Left lobe of liver (tissue), 2 donors: Measurements from ENCODE around the gene ASB13. TPM values are rescaled to one million over a fixed set of nuclear protein-coding genes. Genes with fewer than 3 reads are reported as not detected.
A peak's percentile ranks its signal among the peaks of the same experiment; 100 is the strongest.

Source experiments
- ATAC-seq: fragments of 200-7000 bp; cut with Tn5 transposase; one replicate; pipeline ENCODE4 v1.9.1; 2020; ENCODE audit warnings: mild to moderate bottlenecking, moderate library complexity
- DNase-seq: peaks from one replicate; pipeline ENCODE4 v3.0.0-alpha.2; 2020; ENCODE audit warnings: low spot score
- total RNA-seq: library from RNA; stranded (reverse); gene quantifications from one replicate; pipeline ENCODE4 v1.2.1, GENCODE V29; 2021
- donor health status: DM: no; HTN: no; CAD: no; lungs with moderate emphysema.
- donor health status: DM: no; HTN: yes; CAD: no.

Gene ASB13
- total RNA-seq, 1 donor from 2014 or later: 128 TPM

DNA sequence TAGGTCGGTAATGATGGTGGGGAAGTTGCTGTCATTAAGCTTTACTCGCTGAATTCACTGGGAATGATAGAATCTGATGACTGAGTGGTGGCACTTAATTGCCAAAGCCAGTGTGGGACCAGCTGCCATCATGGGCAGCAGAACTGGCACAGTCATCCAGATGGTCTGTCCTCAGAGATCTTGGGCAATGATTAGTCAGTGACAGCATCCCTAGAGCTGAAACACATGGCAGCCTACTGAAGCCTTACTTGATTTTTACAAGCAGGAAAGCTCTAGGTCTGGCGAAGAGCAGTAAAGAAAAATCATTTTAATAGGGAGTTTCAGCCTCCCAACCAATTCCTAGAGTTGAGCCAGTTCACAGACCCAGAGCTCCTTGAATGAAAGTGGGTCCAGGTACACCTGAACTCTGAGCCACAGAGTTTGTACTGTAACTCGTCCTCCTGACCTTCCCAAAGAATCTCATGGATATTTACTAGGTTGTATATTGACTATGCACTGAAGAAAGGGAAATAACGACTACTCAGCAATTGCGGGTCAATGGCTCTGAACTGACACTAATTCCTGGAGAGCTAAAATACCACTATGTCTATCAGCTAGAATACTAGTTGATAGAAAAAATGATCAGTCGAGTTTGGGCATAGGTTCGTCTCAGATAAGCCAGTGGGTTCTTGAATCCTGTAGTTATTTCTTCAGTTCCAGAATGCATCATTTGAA is 4.4 kb upstream of the ASB13 start:
- DNase-seq (no peak), ATAC-seq (no peak)

- no peak for DNase-seq
- no peak for ATAC-seq
Observed at GRCh38 chr10:5669604-5670003, 3.2 kb upstream of the ASB13 start.

- ATAC-seq (no peak), DNase-seq (no peak)
Observed at GRCh38 chr10:5668429-5668828, 2.0 kb upstream of the ASB13 start.

- ATAC-seq: no peak
- DNase-seq: no peak
Observed at GRCh38 chr10:5666841-5667630, 641 bp upstream of the ASB13 start.

DNA sequence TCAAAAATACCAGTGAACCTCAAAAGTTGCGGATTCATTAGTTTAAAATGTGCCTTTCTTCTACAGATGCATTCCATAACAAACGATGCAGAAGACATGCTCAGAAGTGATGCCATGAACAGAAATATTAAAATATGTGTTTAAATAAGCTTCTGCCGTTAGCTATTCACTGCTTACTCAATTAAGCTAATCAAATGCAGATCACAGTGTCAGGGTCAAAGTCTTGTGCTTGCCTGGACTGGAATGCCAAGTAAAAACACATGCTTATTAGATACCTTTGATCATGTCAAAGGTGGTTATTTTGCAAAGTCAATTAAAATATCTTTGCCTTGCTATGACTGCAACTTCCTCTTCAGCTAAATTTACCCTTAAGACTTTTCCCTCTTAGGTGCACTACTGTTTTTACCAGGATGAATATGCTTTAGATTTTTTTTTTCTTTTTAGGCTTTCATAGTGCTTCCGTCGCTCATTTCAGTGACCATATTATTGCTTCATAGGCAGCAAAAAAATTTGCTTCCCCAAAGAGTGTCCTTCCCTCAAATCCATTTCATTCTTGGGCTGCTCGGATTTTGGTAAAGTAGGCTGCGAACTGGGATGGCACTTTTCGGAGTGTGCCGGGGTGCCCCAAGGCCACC is 905 bp downstream of the ASB13 start:
- DNase-seq (no peak), ATAC-seq (peak; percentile 49)

DNA sequence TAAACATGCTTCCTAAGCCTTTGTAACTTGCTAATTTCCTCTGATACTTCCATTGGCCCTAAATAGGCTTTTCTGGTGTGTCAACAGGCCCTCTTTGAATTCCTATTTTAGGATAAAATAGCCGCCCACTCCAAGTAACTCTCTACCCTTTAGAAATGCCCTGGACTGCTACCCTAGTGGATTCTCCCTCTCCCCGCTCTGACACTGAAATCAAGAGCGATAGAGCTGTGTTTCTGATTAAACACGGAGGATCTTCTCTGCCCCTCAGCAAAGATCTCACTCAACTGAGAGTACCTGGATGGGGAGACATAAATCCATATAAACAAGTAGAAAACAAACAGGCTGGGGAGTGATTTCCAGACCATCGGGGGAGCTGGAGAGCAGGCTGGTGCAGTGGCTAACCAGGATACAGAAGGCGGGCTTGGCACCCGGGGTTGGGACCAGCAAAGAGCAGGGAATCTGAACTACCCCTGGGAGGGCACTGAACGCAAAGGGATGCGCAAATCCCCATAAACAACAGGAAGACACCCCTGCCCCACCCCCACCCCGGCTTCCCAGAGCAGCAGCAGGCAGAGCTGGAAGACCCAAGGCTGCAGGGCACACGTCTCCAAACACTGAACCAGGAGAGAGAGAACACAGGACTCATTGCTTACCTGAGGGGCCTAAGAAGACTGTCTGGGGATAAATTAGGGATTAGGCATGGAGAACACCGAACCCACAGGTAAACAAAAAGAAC is 2.5 kb downstream of the ASB13 start:
- no peak for DNase-seq
- ATAC-seq: no peak

DNA sequence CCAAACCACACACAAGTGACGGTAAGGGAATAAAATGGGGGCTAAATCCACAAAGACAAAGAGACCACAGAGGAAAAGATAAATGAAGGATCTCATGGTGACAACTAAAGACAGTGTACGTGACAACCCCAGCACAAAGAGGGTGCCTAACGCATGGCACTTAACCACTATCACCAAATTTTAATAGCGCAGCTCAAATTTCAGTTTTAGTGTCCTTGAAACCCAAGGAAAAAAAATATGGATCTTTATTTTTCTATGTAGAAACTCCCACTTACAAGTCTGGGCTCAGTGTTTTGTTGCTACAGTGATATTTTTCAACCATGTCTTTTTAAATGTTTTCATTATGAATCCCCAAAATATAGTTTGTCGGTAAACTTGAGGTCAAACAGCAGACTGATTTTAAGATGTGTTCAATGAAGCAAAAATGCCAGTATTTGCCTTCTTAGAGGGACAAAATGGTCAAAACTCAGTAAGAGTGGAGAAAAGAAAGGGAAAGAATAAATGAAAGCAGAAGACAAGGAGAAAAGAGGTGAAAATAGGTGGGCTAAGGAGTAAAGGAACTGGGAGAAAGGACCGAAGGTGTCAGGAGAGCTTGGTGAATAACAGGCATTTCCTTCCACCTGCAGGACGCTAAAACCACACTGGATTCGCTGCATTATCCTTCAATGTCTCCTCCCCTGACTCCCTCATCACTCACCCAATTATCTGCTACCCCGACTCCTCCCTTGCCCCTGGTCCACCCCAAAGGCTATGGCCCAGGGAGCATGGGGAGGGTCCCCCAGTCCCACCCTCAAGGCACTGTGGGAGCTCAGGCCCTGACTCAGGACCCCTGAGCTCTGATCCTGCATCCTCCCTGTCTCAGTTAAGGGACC is 3.5 kb downstream of the ASB13 start:
- no peak for DNase-seq
- ATAC-seq: no peak

DNA sequence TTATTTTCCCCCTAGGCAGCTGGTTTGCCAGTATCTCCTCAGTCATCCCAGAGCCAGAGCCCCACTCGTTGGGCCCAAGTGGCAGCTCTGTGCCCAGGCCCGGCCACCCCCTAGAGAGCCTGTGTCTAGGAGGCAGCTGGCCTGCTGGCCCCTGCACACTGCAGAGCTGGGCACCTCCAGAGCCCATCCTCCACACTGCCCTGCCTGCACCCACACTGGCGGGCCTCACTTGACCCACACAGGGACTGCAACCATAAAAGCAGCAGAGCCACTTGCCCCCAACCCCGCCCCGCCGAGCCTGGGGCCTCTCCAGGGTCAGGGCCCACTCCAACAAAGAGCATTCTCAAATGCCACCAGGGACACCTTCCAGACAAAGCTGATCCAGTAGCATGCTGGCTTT is 5.4 kb downstream of the ASB13 start:
- ATAC-seq: no peak
- no peak for DNase-seq

- ATAC-seq (peak; percentile 79), DNase-seq (peak; percentile 80)
Observed at GRCh38 chr10:5659702-5660528, 6.5 kb downstream of the ASB13 start.

GRCh38 chr10:5658871-5659618 is 7.3 kb downstream of the ASB13 start:
- ATAC-seq: peak; percentile 41
- no peak for DNase-seq

GRCh38 chr10:5656737-5657579 is 9.4 kb downstream of the ASB13 start:
- DNase-seq (no peak), ATAC-seq (no peak)

- peak; percentile 15 for ATAC-seq
Observed at GRCh38 chr10:5655121-5655520, 11.3 kb downstream of the ASB13 start.

GRCh38 chr10:5654218-5654755 is 12.1 kb downstream of the ASB13 start:
- DNase-seq (no peak), ATAC-seq (no peak)

More at GRCh38 chr10:5655121-5655520, 11.3 kb downstream of the ASB13 start:
- peak; percentile 69 for DNase-seq

- no peak for ATAC-seq
Observed at GRCh38 chr10:5652746-5653145, 13.6 kb downstream of the ASB13 start.

GRCh38 chr10:5651388-5651764 is 15.0 kb downstream of the ASB13 start:
- ATAC-seq (peak; percentile 1), DNase-seq (no peak)

More at GRCh38 chr10:5652746-5653145, 13.6 kb downstream of the ASB13 start:
- DNase-seq: no peak

- DNase-seq (peak; percentile 84), ATAC-seq (peak; percentile 56)
Observed at GRCh38 chr10:5650664-5651387, 15.6 kb downstream of the ASB13 start.

DNA sequence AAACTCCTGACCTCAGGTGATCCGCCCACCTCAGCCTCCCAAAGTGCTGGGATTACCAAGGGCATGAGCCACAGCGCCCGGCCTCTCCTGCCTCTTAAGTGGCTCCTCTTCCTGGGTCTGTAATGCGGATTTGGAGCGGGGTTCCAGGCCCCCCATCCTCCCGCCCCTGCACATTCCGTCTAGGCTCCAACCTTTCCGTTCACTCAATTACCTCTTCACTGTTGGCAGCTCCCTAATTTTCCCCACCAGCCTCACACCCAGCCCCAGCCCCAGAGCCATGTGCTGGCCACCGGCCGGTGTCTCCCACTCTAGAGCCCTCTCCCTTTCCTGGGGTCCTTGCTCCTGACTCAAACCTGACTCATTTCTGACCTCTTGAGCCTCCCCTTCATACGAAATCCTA is 16.6 kb downstream of the ASB13 start:
- DNase-seq (no peak), ATAC-seq (no peak)
